ENCODE measurements around the gene CTBS.

CTBS gene

GRCh38 chr1:84573967-84574842 lies at the start of gene CTBS:
Gene CTBS, minus strand, starts transcription at chr1:84574440. Its CDS starts 25 bp downstream, at chr1:84574415.
- DNase-seq (ENCODE audit: low read depth) = peak; percentile 44
- no peak for TF ChIP-seq CTCF (conservative IDR thresholded peaks at IDR 0.05; ENCODE audit: low read depth, low read length)
- peak within 1 kb of the TSS; percentile 72 for H3K4me3 ChIP-seq (ENCODE audit: low read length)

GRCh38 chr1:84621553-84621952 lies 47.3 kb upstream of the CTBS start:
- no peak overlapping the region for H3K4me3 ChIP-seq (ENCODE audit: low read length)
- no peak for DNase-seq (ENCODE audit: low read depth)
- no peak for TF ChIP-seq CTCF (conservative IDR thresholded peaks at IDR 0.05; ENCODE audit: low read depth, low read length)

DNA sequence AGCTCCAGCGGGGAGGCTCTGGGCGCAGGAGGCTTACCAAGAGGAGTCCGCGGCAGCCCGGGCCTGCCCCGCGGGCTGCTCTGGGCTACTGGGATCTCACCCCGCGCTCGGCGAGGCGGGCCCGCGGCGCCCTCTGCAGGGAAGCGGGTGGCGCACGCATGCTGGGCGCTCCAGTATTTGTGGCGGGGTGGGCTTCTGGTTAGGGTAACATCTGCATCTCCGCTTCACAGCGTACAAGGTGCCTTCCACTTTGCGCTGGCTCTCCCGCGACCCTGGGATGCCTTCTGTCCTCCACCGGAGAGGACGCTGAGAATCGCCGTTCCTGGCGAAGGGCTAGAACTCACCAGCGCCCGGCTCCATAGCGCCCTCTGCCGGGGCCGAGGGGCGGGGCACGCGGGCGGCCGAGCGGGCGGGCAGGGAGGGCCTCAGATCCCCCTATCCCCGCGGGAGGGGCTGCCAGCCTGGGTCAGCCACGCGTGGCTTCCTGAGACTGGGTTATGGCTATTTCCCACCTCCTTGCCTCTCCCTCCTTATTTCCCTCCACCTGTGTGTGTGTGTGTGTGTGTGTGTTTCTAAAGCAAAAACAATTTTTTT lies 46.6 kb upstream of the CTBS start:
- no peak for DNase-seq (ENCODE audit: low read depth)
- peak; percentile 68 for TF ChIP-seq CTCF (conservative IDR thresholded peaks at IDR 0.05; ENCODE audit: low read depth, low read length)

DNA sequence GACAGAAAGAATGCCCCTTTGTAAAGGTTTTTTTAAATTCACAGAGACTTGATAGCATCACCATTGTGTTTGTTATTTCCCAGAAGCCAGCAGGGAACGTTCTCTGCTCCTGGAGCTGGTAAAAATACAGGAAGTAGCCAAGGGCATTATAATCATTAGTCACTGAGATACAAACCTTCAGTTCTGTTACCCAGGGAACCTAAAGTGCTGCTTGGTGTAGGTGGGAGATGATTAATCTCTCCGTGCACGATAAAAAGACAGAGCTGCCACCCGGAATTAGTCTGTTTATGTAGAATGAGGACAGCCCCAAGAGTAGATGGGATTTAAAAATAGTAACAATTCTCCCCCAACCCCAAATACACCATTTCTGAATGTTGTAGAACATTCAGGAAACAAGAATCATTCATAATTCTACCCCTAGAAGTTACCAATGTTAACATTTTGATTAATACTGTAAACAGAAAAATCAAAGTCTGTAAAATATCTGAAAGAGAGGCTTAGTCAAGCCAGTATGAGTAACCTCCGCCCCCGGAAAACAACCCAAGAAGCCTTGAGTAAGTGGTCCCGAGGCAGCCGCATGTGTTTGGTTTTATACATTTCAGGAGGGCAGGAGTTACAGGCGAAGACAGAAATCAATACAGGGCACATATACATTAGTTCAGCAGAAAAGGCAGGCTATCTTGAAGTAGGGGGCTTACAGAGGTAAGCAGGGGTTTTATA lies 45.3 kb upstream of the CTBS start:
- no peak overlapping the region for H3K4me3 ChIP-seq (ENCODE audit: low read length)
- no peak for DNase-seq (ENCODE audit: low read depth)
- TF ChIP-seq CTCF (conservative IDR thresholded peaks at IDR 0.05; ENCODE audit: low read depth, low read length) = no peak

More for the DNA sequence above, 46.6 kb upstream of the CTBS start:
- peak overlapping the region; percentile 70 for H3K4me3 ChIP-seq (ENCODE audit: low read length)

GRCh38 chr1:84617349-84617748 lies 43.1 kb upstream of the CTBS start:
- TF ChIP-seq CTCF (conservative IDR thresholded peaks at IDR 0.05; ENCODE audit: low read depth, low read length) = no peak
- no peak for DNase-seq (ENCODE audit: low read depth)
- H3K4me3 ChIP-seq (ENCODE audit: low read length) = no peak overlapping the region

DNA sequence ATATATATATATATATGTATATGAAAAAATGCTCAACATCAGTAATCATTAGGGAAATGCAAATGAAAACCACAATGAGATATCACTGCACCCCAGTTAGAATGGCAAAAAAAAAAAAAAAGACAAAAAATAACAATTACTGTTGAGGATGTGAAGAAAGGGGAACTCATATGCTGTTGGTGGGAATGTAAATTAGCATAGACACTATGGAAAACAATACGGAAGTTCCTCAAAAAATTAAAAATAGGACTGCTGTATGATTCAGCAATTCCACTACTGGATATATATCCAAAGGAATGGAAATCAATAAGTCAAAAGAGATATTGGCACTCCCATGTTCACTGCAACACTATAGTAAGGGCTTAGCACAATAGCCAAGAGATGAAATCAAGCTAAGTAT lies 41.5 kb upstream of the CTBS start:
- H3K4me3 ChIP-seq (ENCODE audit: low read length) = no peak overlapping the region
- TF ChIP-seq CTCF (conservative IDR thresholded peaks at IDR 0.05; ENCODE audit: low read depth, low read length) = no peak
- DNase-seq (ENCODE audit: low read depth) = no peak

Data from retinal pigment epithelial cell (primary cell).